Stimulated activated memory B cell treated with anti-CD40 and anti-IgM and Interleukin-4, amounts not matched to agents 10 μg/mL and 1 μg/mL and 100 μg/mL, for 72 hours (primary cell): Measurements from ENCODE around the gene ATP6V1B1.
A peak's percentile ranks its signal among the peaks of the same experiment; 100 is the strongest.

Experiments
- ATAC-seq: fragments of 150-1000 bp; cut with Tn5 transposase; 2 replicates; pipeline ENCODE4 v1.10.0; 2021
- H3K27ac Mint-ChIP-seq: one replicate; pipeline ENCODE4 v1.8.0; 2022; ENCODE audit warnings: mild to moderate bottlenecking, mixed read lengths
- H3K27me3 Mint-ChIP-seq: one replicate; pipeline ENCODE4 v1.8.0; 2022; ENCODE audit warnings: mixed read lengths
- H3K36me3 Mint-ChIP-seq: one replicate; pipeline ENCODE4 v1.8.0; 2022; ENCODE audit warnings: mixed read lengths
- H3K4me1 Mint-ChIP-seq: one replicate; pipeline ENCODE4 v1.8.0; 2022; ENCODE audit warnings: mixed read lengths
- H3K4me3 Mint-ChIP-seq: one replicate; pipeline ENCODE4 v1.8.0; 2022; ENCODE audit warnings: mild to moderate bottlenecking, moderate library complexity, mixed read lengths
- H3K9me3 Mint-ChIP-seq: one replicate; pipeline ENCODE4 v1.8.0; 2022; ENCODE audit warnings: mixed read lengths

ATP6V1B1 gene

GRCh38 chr2:70960833-70961647 lies 25.3 kb downstream of the ATP6V1B1 start:
- H3K4me1 Mint-ChIP-seq = peaks cover 15% of the 10 kb centered on the region
- no peak for ATAC-seq
- H3K9me3 Mint-ChIP-seq = no peaks in the 10 kb centered on the region
- peaks cover 80% of the 10 kb centered on the region for H3K27me3 Mint-ChIP-seq
- no peak overlapping the region for H3K27ac Mint-ChIP-seq
- H3K4me3 Mint-ChIP-seq = no peak overlapping the region
- no peaks in the 10 kb centered on the region for H3K36me3 Mint-ChIP-seq

GRCh38 chr2:70961648-70961994 lies 25.9 kb downstream of the ATP6V1B1 start:
- Mint-ChIP-seq H3K27me3 (peaks cover 74% of the 10 kb centered on the region), H3K4me3 (no peak overlapping the region)

GRCh38 chr2:70962211-70962884 lies 26.6 kb downstream of the ATP6V1B1 start:
- Mint-ChIP-seq H3K27me3 (peaks cover 69% of the 10 kb centered on the region), H3K36me3 (no peaks in the 10 kb centered on the region), H3K4me1 (peaks cover 15% of the 10 kb centered on the region), H3K9me3 (no peaks in the 10 kb centered on the region), H3K4me3 (no peak overlapping the region), H3K27ac (no peak overlapping the region)
- no peak for ATAC-seq

More at GRCh38 chr2:70961648-70961994, 25.9 kb downstream of the ATP6V1B1 start:
- no peaks in the 10 kb centered on the region for H3K36me3 Mint-ChIP-seq
- H3K27ac Mint-ChIP-seq = no peak overlapping the region
- no peaks in the 10 kb centered on the region for H3K9me3 Mint-ChIP-seq
- peaks cover 15% of the 10 kb centered on the region for H3K4me1 Mint-ChIP-seq
- no peak for ATAC-seq

- ATAC-seq = no peak
- Mint-ChIP-seq H3K27ac (no peak overlapping the region), H3K4me3 (no peak overlapping the region), H3K27me3 (peaks cover 69% of the 10 kb centered on the region), H3K36me3 (no peaks in the 10 kb centered on the region), H3K4me1 (peaks cover 14% of the 10 kb centered on the region), H3K9me3 (no peaks in the 10 kb centered on the region)
Measured at GRCh38 chr2:70962885-70963878, 27.5 kb downstream of the ATP6V1B1 start.

- H3K36me3 Mint-ChIP-seq = no peaks in the 10 kb centered on the region
- H3K9me3 Mint-ChIP-seq = no peaks in the 10 kb centered on the region
- no peak overlapping the region for H3K27ac Mint-ChIP-seq
- no peak for ATAC-seq
- H3K4me1 Mint-ChIP-seq = peaks cover 9% of the 10 kb centered on the region
- H3K4me3 Mint-ChIP-seq = no peak overlapping the region
- H3K27me3 Mint-ChIP-seq = peaks cover 61% of the 10 kb centered on the region
Measured at GRCh38 chr2:70964133-70964532, 28.4 kb downstream of the ATP6V1B1 start.

- peak overlapping the region; percentile 65 for H3K27ac Mint-ChIP-seq
- ATAC-seq = peak; percentile 81
- H3K36me3 Mint-ChIP-seq = no peaks in the 10 kb centered on the region
- H3K4me3 Mint-ChIP-seq = peak overlapping the region; percentile 85
- peaks cover 56% of the 10 kb centered on the region for H3K27me3 Mint-ChIP-seq
- no peaks in the 10 kb centered on the region for H3K9me3 Mint-ChIP-seq
- peaks cover 9% of the 10 kb centered on the region for H3K4me1 Mint-ChIP-seq
Measured at GRCh38 chr2:70964596-70965386, 29.1 kb downstream of the ATP6V1B1 start.

GRCh38 chr2:70965506-70965905 lies 29.8 kb downstream of the ATP6V1B1 start:
- no peaks in the 10 kb centered on the region for H3K9me3 Mint-ChIP-seq
- peaks cover 9% of the 10 kb centered on the region for H3K4me1 Mint-ChIP-seq
- ATAC-seq = no peak
- H3K4me3 Mint-ChIP-seq = peak overlapping the region; percentile 85
- H3K27me3 Mint-ChIP-seq = peaks cover 48% of the 10 kb centered on the region
- peak overlapping the region; percentile 65 for H3K27ac Mint-ChIP-seq
- no peaks in the 10 kb centered on the region for H3K36me3 Mint-ChIP-seq

GRCh38 chr2:70966681-70967080 lies 31.0 kb downstream of the ATP6V1B1 start:
- H3K36me3 Mint-ChIP-seq = no peaks in the 10 kb centered on the region
- no peaks in the 10 kb centered on the region for H3K9me3 Mint-ChIP-seq
- no peak overlapping the region for H3K27ac Mint-ChIP-seq
- no peak overlapping the region for H3K4me3 Mint-ChIP-seq
- peaks cover 40% of the 10 kb centered on the region for H3K27me3 Mint-ChIP-seq
- ATAC-seq = no peak
- H3K4me1 Mint-ChIP-seq = peaks cover 9% of the 10 kb centered on the region

GRCh38 chr2:70967189-70967588 lies 31.5 kb downstream of the ATP6V1B1 start:
- peaks cover 9% of the 10 kb centered on the region for H3K4me1 Mint-ChIP-seq
- H3K27me3 Mint-ChIP-seq = peaks cover 40% of the 10 kb centered on the region
- no peaks in the 10 kb centered on the region for H3K9me3 Mint-ChIP-seq
- H3K36me3 Mint-ChIP-seq = no peaks in the 10 kb centered on the region
- no peak overlapping the region for H3K4me3 Mint-ChIP-seq
- H3K27ac Mint-ChIP-seq = no peak overlapping the region
- no peak for ATAC-seq

GRCh38 chr2:70974592-70974991 lies 38.9 kb downstream of the ATP6V1B1 start:
- Mint-ChIP-seq H3K4me1 (peaks cover 19% of the 10 kb centered on the region), H3K27ac (no peak overlapping the region), H3K27me3 (peaks cover 13% of the 10 kb centered on the region), H3K9me3 (no peaks in the 10 kb centered on the region), H3K4me3 (no peak overlapping the region), H3K36me3 (no peaks in the 10 kb centered on the region)
- ATAC-seq = no peak

GRCh38 chr2:70975237-70975636 lies 39.5 kb downstream of the ATP6V1B1 start:
- no peak overlapping the region for H3K27ac Mint-ChIP-seq
- no peak for ATAC-seq
- H3K9me3 Mint-ChIP-seq = no peaks in the 10 kb centered on the region
- H3K36me3 Mint-ChIP-seq = no peaks in the 10 kb centered on the region
- H3K27me3 Mint-ChIP-seq = peaks cover 13% of the 10 kb centered on the region
- H3K4me3 Mint-ChIP-seq = no peak overlapping the region
- H3K4me1 Mint-ChIP-seq = peaks cover 19% of the 10 kb centered on the region

GRCh38 chr2:70977605-70978205 lies 42.0 kb downstream of the ATP6V1B1 start:
- Mint-ChIP-seq H3K4me1 (peaks cover 19% of the 10 kb centered on the region), H3K27me3 (peaks cover under 1% of the 10 kb centered on the region), H3K9me3 (no peaks in the 10 kb centered on the region), H3K4me3 (peak overlapping the region; percentile 96), H3K36me3 (no peaks in the 10 kb centered on the region), H3K27ac (peak overlapping the region; percentile 84)
- ATAC-seq = no peak

- ATAC-seq = peak; percentile 62
- Mint-ChIP-seq H3K36me3 (peaks cover 6% of the 10 kb centered on the region), H3K27ac (peak within 1 kb of the TSS; percentile 84), H3K27me3 (no peaks in the 10 kb centered on the region), H3K9me3 (no peaks in the 10 kb centered on the region), H3K4me1 (peaks cover 19% of the 10 kb centered on the region), H3K4me3 (peak within 1 kb of the TSS; percentile 96)
Measured at GRCh38 chr2:70978341-70979179, 42.9 kb downstream of the ATP6V1B1 start, which contains the start of gene ANKRD53. Gene ANKRD53, plus strand, starts transcription at chr2:70978630. Its CDS starts 16 bp downstream, at chr2:70978646.
